Measurements from ENCODE around the gene CFAP161.
"Not testable (repeated sequence)": the region's sequence is repeated elsewhere in the genome, so short reads cannot be mapped to it uniquely, and the experiment has no call there.

CFAP161 gene

GRCh38 chr15:81157195-81157938, 23.3 kb downstream of the CFAP161 start:
- H3K36me3 ChIP-seq (ENCODE audit: control insufficient read depth, insufficient read depth, low read length) = no peaks in the 10 kb centered on the region
- H3K9me3 ChIP-seq (ENCODE audit: control insufficient read depth, insufficient read depth, low read length) = no peaks in the 10 kb centered on the region
- WGBS (ENCODE audit: insufficient coverage, insufficient read length) = no CpG with 5 or more reads among the region's 5 CpGs
- no peak for DNase-seq (ENCODE audit: low read depth, low spot score)
- no peaks in the 10 kb centered on the region for H3K27me3 ChIP-seq (ENCODE audit: control insufficient read depth, insufficient read depth, low read length)
- H3K27ac ChIP-seq (ENCODE audit: low read length) = no peak overlapping the region
- H3K4me1 ChIP-seq (ENCODE audit: control insufficient read depth, insufficient read depth, low read length) = no peaks in the 10 kb centered on the region
- H3K4me3 ChIP-seq (ENCODE audit: low read length) = no peak overlapping the region

- Histone ChIP-seq H3K27ac (ENCODE audit: low read length) (no peak overlapping the region), H3K36me3 (ENCODE audit: control insufficient read depth, insufficient read depth, low read length) (no peaks in the 10 kb centered on the region), H3K4me1 (ENCODE audit: control insufficient read depth, insufficient read depth, low read length) (no peaks in the 10 kb centered on the region), H3K9me3 (ENCODE audit: control insufficient read depth, insufficient read depth, low read length) (no peaks in the 10 kb centered on the region), H3K27me3 (ENCODE audit: control insufficient read depth, insufficient read depth, low read length) (no peaks in the 10 kb centered on the region), H3K4me3 (ENCODE audit: low read length) (no peak overlapping the region)
- no CpG with 5 or more reads among the region's 2 CpGs for WGBS (ENCODE audit: insufficient coverage, insufficient read length)
- DNase-seq (ENCODE audit: low read depth, low spot score) = no peak
Measured at GRCh38 chr15:81157939-81158223, 23.8 kb downstream of the CFAP161 start.

DNA sequence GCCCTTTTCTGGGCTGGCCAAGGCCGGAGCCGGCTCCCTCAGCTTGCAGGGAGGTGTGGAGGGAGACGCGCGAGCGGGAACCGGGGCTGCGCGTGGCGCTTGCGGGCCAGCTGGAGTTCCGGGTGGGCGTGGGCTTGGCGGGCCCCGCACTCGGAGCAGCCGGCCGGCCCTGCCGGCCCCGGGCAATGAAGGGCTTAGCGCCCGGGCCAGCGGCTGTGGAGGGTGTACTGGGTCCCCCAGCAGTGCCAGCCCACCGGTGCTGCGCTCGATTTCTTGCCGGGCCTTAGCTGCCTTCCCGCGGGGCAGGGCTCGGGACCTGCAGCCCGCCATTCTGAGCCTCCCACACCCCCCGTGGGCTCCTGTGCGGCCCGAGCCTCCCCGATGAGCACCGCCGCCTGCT, 24.5 kb downstream of the CFAP161 start:
- not testable (repeated sequence) for DNase-seq (ENCODE audit: low read depth, low spot score); H3K36me3 ChIP-seq (ENCODE audit: control insufficient read depth, insufficient read depth, low read length); H3K4me3 ChIP-seq (ENCODE audit: low read length); H3K27me3 ChIP-seq (ENCODE audit: control insufficient read depth, insufficient read depth, low read length); H3K27ac ChIP-seq (ENCODE audit: low read length); H3K9me3 ChIP-seq (ENCODE audit: control insufficient read depth, insufficient read depth, low read length); H3K4me1 ChIP-seq (ENCODE audit: control insufficient read depth, insufficient read depth, low read length)
- no CpG with 5 or more reads among the region's 37 CpGs for WGBS (ENCODE audit: insufficient coverage, insufficient read length)

- DNase-seq (ENCODE audit: low read depth, low spot score) = no peak
- WGBS (ENCODE audit: insufficient coverage, insufficient read length) = no CpG with 5 or more reads among the region's 11 CpGs
Measured at GRCh38 chr15:81160312-81161159, 26.5 kb downstream of the CFAP161 start.

DNA sequence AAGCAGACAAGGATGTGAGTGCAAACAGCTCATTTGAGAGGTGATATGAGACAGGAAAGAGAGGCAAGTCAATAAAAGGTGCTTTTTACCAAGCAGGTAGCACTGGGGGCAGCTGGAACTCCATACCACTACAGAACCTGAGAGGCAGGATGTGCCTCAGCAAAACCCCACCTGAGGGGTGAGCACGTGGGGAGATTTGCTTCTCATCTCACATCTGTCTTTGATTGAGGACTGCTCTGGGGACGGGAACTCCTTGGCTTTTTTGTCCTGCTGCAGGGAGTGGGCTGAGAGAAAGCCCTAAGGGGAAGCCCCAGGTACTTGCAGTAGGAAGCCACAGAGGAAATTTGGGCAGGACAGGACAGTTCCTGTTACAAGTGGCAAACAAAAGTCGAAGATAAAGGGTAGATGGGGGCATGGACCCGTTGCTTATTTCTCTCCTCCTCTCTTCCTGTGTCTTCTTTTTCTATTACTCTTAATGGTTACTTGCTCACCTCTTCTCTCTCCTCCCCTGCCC, 27.1 kb downstream of the CFAP161 start:
- H3K27ac ChIP-seq (ENCODE audit: low read length) = no peak overlapping the region
- H3K27me3 ChIP-seq (ENCODE audit: control insufficient read depth, insufficient read depth, low read length) = no peaks in the 10 kb centered on the region
- WGBS (ENCODE audit: insufficient coverage, insufficient read length) = no CpG with 5 or more reads among the region's 4 CpGs
- H3K36me3 ChIP-seq (ENCODE audit: control insufficient read depth, insufficient read depth, low read length) = no peaks in the 10 kb centered on the region
- no peak overlapping the region for H3K4me3 ChIP-seq (ENCODE audit: low read length)
- DNase-seq (ENCODE audit: low read depth, low spot score) = no peak
- H3K4me1 ChIP-seq (ENCODE audit: control insufficient read depth, insufficient read depth, low read length) = no peaks in the 10 kb centered on the region
- no peaks in the 10 kb centered on the region for H3K9me3 ChIP-seq (ENCODE audit: control insufficient read depth, insufficient read depth, low read length)

More at GRCh38 chr15:81160312-81161159, 26.5 kb downstream of the CFAP161 start:
- Histone ChIP-seq H3K27me3 (ENCODE audit: control insufficient read depth, insufficient read depth, low read length) (no peaks in the 10 kb centered on the region), H3K4me1 (ENCODE audit: control insufficient read depth, insufficient read depth, low read length) (no peaks in the 10 kb centered on the region), H3K4me3 (ENCODE audit: low read length) (no peak overlapping the region), H3K9me3 (ENCODE audit: control insufficient read depth, insufficient read depth, low read length) (no peaks in the 10 kb centered on the region), H3K36me3 (ENCODE audit: control insufficient read depth, insufficient read depth, low read length) (no peaks in the 10 kb centered on the region), H3K27ac (ENCODE audit: low read length) (no peak overlapping the region)

GRCh38 chr15:81161851-81162250, 27.8 kb downstream of the CFAP161 start:
- no peak for DNase-seq (ENCODE audit: low read depth, low spot score)
- no CpG with 5 or more reads among the region's 7 CpGs for WGBS (ENCODE audit: insufficient coverage, insufficient read length)
- H3K9me3 ChIP-seq (ENCODE audit: control insufficient read depth, insufficient read depth, low read length) = no peaks in the 10 kb centered on the region
- no peaks in the 10 kb centered on the region for H3K4me1 ChIP-seq (ENCODE audit: control insufficient read depth, insufficient read depth, low read length)
- no peak overlapping the region for H3K4me3 ChIP-seq (ENCODE audit: low read length)
- H3K27me3 ChIP-seq (ENCODE audit: control insufficient read depth, insufficient read depth, low read length) = no peaks in the 10 kb centered on the region
- H3K36me3 ChIP-seq (ENCODE audit: control insufficient read depth, insufficient read depth, low read length) = no peaks in the 10 kb centered on the region
- H3K27ac ChIP-seq (ENCODE audit: low read length) = no peak overlapping the region

GRCh38 chr15:81163961-81164800, 30.1 kb downstream of the CFAP161 start:
- no peak for DNase-seq (ENCODE audit: low read depth, low spot score)
- Histone ChIP-seq H3K27ac (ENCODE audit: low read length) (no peak overlapping the region), H3K4me1 (ENCODE audit: control insufficient read depth, insufficient read depth, low read length) (no peaks in the 10 kb centered on the region), H3K36me3 (ENCODE audit: control insufficient read depth, insufficient read depth, low read length) (no peaks in the 10 kb centered on the region), H3K4me3 (ENCODE audit: low read length) (no peak overlapping the region), H3K27me3 (ENCODE audit: control insufficient read depth, insufficient read depth, low read length) (no peaks in the 10 kb centered on the region), H3K9me3 (ENCODE audit: control insufficient read depth, insufficient read depth, low read length) (no peaks in the 10 kb centered on the region)
- WGBS (ENCODE audit: insufficient coverage, insufficient read length) = no CpG with 5 or more reads among the region's 3 CpGs

- no peak overlapping the region for H3K27ac ChIP-seq (ENCODE audit: low read length)
- H3K4me3 ChIP-seq (ENCODE audit: low read length) = no peak overlapping the region
- H3K4me1 ChIP-seq (ENCODE audit: control insufficient read depth, insufficient read depth, low read length) = no peaks in the 10 kb centered on the region
- no peaks in the 10 kb centered on the region for H3K36me3 ChIP-seq (ENCODE audit: control insufficient read depth, insufficient read depth, low read length)
- no peaks in the 10 kb centered on the region for H3K9me3 ChIP-seq (ENCODE audit: control insufficient read depth, insufficient read depth, low read length)
- no peak for DNase-seq (ENCODE audit: low read depth, low spot score)
- H3K27me3 ChIP-seq (ENCODE audit: control insufficient read depth, insufficient read depth, low read length) = no peaks in the 10 kb centered on the region
- WGBS (ENCODE audit: insufficient coverage, insufficient read length) = no CpG with 5 or more reads among the region's 3 CpGs
Measured at GRCh38 chr15:81165535-81165934, 31.5 kb downstream of the CFAP161 start.

DNA sequence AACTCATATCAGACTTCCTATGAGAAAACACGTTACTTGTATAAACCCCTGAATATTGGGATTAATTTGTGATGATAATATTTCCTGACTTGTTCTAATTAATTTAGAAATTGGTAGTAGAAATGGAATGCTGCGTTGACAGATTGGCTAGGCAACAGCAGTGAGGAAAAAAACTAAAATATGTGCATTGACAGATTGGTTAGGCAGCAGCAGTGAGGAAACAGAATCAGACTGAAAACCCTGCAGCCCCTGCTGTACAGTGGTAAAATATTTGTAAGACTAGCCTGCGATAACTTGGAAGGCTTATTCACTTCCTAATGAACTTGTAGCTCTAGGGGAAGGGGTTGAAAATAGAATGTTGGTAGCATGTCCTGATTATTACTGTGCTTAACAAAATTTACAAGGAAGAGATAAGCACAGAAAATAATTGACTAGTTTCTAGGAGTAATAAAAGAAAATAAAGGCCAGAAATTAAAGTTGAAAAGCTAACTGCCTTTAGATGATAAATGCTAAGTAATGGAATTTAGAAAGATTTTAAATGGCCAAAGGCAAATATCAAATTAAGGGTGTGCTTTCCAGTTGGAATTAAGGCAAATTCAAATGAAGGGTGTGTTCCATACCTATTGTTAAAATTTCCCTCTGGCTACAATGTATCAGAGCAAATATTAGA, 32.7 kb downstream of the CFAP161 start:
- no peaks in the 10 kb centered on the region for H3K4me1 ChIP-seq (ENCODE audit: control insufficient read depth, insufficient read depth, low read length)
- H3K36me3 ChIP-seq (ENCODE audit: control insufficient read depth, insufficient read depth, low read length) = no peaks in the 10 kb centered on the region
- no peaks in the 10 kb centered on the region for H3K9me3 ChIP-seq (ENCODE audit: control insufficient read depth, insufficient read depth, low read length)
- H3K4me3 ChIP-seq (ENCODE audit: low read length) = no peak overlapping the region
- no peak for DNase-seq (ENCODE audit: low read depth, low spot score)
- no peak overlapping the region for H3K27ac ChIP-seq (ENCODE audit: low read length)
- WGBS (ENCODE audit: insufficient coverage, insufficient read length) = 100% methylated on average over 1 of the region's 3 CpGs
- H3K27me3 ChIP-seq (ENCODE audit: control insufficient read depth, insufficient read depth, low read length) = no peaks in the 10 kb centered on the region

GRCh38 chr15:81168131-81168526, 34.1 kb downstream of the CFAP161 start:
- DNase-seq (ENCODE audit: low read depth, low spot score) = no peak
- no CpG with 5 or more reads among the region's 2 CpGs for WGBS (ENCODE audit: insufficient coverage, insufficient read length)
- Histone ChIP-seq H3K27me3 (ENCODE audit: control insufficient read depth, insufficient read depth, low read length) (no peaks in the 10 kb centered on the region), H3K36me3 (ENCODE audit: control insufficient read depth, insufficient read depth, low read length) (no peaks in the 10 kb centered on the region), H3K27ac (ENCODE audit: low read length) (no peak overlapping the region), H3K4me1 (ENCODE audit: control insufficient read depth, insufficient read depth, low read length) (no peaks in the 10 kb centered on the region), H3K9me3 (ENCODE audit: control insufficient read depth, insufficient read depth, low read length) (no peaks in the 10 kb centered on the region), H3K4me3 (ENCODE audit: low read length) (no peak overlapping the region)

All from iPS DF 6.9 (cell line).